H9 (cell line): ENCODE results near the gene CRY1. TPM values are rescaled to one million over a fixed set of nuclear protein-coding genes. Genes with fewer than 3 reads are reported as not detected.

Experiments used
- DNase-seq: peaks from one replicate; pipeline ENCODE4 v3.0.0-alpha.2; 2017
- H2AFZ ChIP-seq: one replicate; pipeline ENCODE4 v1.6.1; 2013; ENCODE audit warnings: mild to moderate bottlenecking, low read length, control low read depth, moderate library complexity
- H2AK5ac ChIP-seq: 2 replicates; pipeline ENCODE4 v1.6.1; 2013; ENCODE audit warnings: low read length, control low read depth, mixed read lengths; ENCODE audit not compliant: insufficient read length
- H2BK120ac ChIP-seq: one replicate; pipeline ENCODE4 v1.6.1; 2013; ENCODE audit warnings: low read depth, mild to moderate bottlenecking, low read length, control low read depth, inconsistent platforms; ENCODE audit not compliant: poor library complexity, severe bottlenecking
- H2BK12ac ChIP-seq: 2 replicates; pipeline ENCODE4 v1.6.1; 2013; ENCODE audit warnings: low read length, control low read depth, mixed read lengths, low read depth; ENCODE audit not compliant: insufficient read length
- H2BK15ac ChIP-seq: 2 replicates; pipeline ENCODE4 v1.6.1; 2013; ENCODE audit warnings: low read depth, low read length, control low read depth
- H2BK20ac ChIP-seq: one replicate; pipeline ENCODE4 v1.6.1; 2013; ENCODE audit warnings: low read depth, mild to moderate bottlenecking, low read length, control low read depth, inconsistent platforms; ENCODE audit not compliant: poor library complexity, severe bottlenecking
- H2BK5ac ChIP-seq: 2 replicates; pipeline ENCODE4 v1.6.1; 2013; ENCODE audit warnings: low read length, control low read depth, mixed read lengths; ENCODE audit not compliant: insufficient read length
- H3K14ac ChIP-seq: 2 replicates; pipeline ENCODE4 v1.6.1; 2013; ENCODE audit warnings: low read length, control low read depth; ENCODE audit not compliant: insufficient read depth
- H3K18ac ChIP-seq: 2 replicates; pipeline ENCODE4 v1.6.1; 2013; ENCODE audit warnings: low read depth, mild to moderate bottlenecking, mixed read lengths, low read length, control low read depth; ENCODE audit not compliant: insufficient read length
- H3K23ac ChIP-seq: 2 replicates; pipeline ENCODE4 v1.6.1; 2013; ENCODE audit warnings: low read length, control low read depth, mixed read lengths, low read depth; ENCODE audit not compliant: insufficient read length
- H3K23me2 ChIP-seq: 2 replicates; pipeline ENCODE4 v1.6.1; 2013; ENCODE audit warnings: low read depth, mild to moderate bottlenecking, mixed read lengths, low read length, control low read depth; ENCODE audit not compliant: insufficient read length, poor library complexity, severe bottlenecking
- H3K27ac ChIP-seq: 2 replicates; pipeline ENCODE4 v1.5.1; 2013; ENCODE audit warnings: low read length, control low read depth, mixed read lengths, low read depth; ENCODE audit not compliant: insufficient read length
- H3K27me3 ChIP-seq: 2 replicates; pipeline ENCODE4 v1.6.1; 2013; ENCODE audit warnings: low read length, control low read depth, inconsistent platforms; ENCODE audit not compliant: insufficient read depth
- H3K4ac ChIP-seq: 2 replicates; pipeline ENCODE4 v1.6.1; 2013; ENCODE audit warnings: low read depth, mild to moderate bottlenecking, control low read depth, inconsistent platforms, low read length, moderate library complexity
- H3K4me1 ChIP-seq: 2 replicates; pipeline ENCODE4 v1.6.1; 2013; ENCODE audit warnings: low read length, control low read depth, inconsistent platforms; ENCODE audit not compliant: insufficient read depth
- H3K4me2 ChIP-seq: 2 replicates; pipeline ENCODE4 v1.6.1; 2013; ENCODE audit warnings: low read length, control low read depth, mixed read lengths; ENCODE audit not compliant: insufficient read length, insufficient read depth
- H3K56ac ChIP-seq: 2 replicates; pipeline ENCODE4 v1.6.1; 2013; ENCODE audit warnings: low read depth, mild to moderate bottlenecking, mixed read lengths, low read length, control low read depth; ENCODE audit not compliant: insufficient read length
- H3K79me1 ChIP-seq: 2 replicates; pipeline ENCODE4 v1.6.1; 2013; ENCODE audit warnings: low read depth, mild to moderate bottlenecking, moderate library complexity, low read length, control low read depth, inconsistent platforms; ENCODE audit not compliant: insufficient read depth, poor library complexity, severe bottlenecking
- H3K79me2 ChIP-seq: 2 replicates; pipeline ENCODE4 v1.6.1; 2013; ENCODE audit warnings: low read length, control low read depth, inconsistent platforms; ENCODE audit not compliant: insufficient read depth
- H3K9ac ChIP-seq: 2 replicates; pipeline ENCODE4 v1.6.1; 2013; ENCODE audit warnings: low read length, control low read depth, mixed read lengths; ENCODE audit not compliant: insufficient read length; ENCODE audit errors: extremely low read depth
- H3K9me3 ChIP-seq: one replicate; pipeline ENCODE4 v1.6.1; 2013; ENCODE audit warnings: low read depth, low read length, inconsistent platforms; ENCODE audit not compliant: control insufficient read depth
- H3T11ph ChIP-seq: one replicate; pipeline ENCODE4 v1.6.1; 2013; ENCODE audit warnings: mild to moderate bottlenecking, low read length, control low read depth, inconsistent platforms
- H4K20me1 ChIP-seq: one replicate; pipeline ENCODE4 v1.6.1; 2013; ENCODE audit not compliant: control insufficient read depth, insufficient read length, insufficient read depth
- H4K5ac ChIP-seq: 2 replicates; pipeline ENCODE4 v1.6.1; 2013; ENCODE audit warnings: low read depth, mild to moderate bottlenecking, mixed read lengths, low read length, control low read depth; ENCODE audit not compliant: insufficient read length
- H4K8ac ChIP-seq: replicated peaks from 2 replicates; pipeline ENCODE4 v1.6.1; 2013; ENCODE audit warnings: low read length, control low read depth, mixed read lengths, low read depth; ENCODE audit not compliant: insufficient read length
- H4K91ac ChIP-seq: 2 replicates; pipeline ENCODE4 v1.6.1; 2013; ENCODE audit warnings: low read depth, mild to moderate bottlenecking, moderate library complexity, mixed read lengths, low read length, control low read depth; ENCODE audit not compliant: insufficient read length
- H3K27ac Mint-ChIP-seq, 3 experiments: 2 replicates in 2 of 3; 3 replicates in 1 of 3; pipeline ENCODE4 v1.8.0; 2020 to 2021; ENCODE audit warnings: mixed read lengths in 3 of 3, mild to moderate bottlenecking in 1 of 3, moderate library complexity in 1 of 3
- H3K27me3 Mint-ChIP-seq: 2 replicates; pipeline ENCODE4 v1.8.0; 2021; ENCODE audit warnings: low read depth, mild to moderate bottlenecking, moderate library complexity, mixed read lengths
- H3K36me3 Mint-ChIP-seq, 3 experiments: 2 replicates in 2 of 3; 3 replicates in 1 of 3; pipeline ENCODE4 v1.8.0; 2020 to 2021; ENCODE audit warnings: low read depth in 3 of 3, mixed read lengths in 3 of 3; ENCODE audit not compliant: insufficient read depth in 1 of 3
- H3K4me1 Mint-ChIP-seq, 2 experiments: 2 replicates each; pipeline ENCODE4 v1.8.0; 2020; ENCODE audit warnings: mixed read lengths in 2 of 2
- H3K4me3 Mint-ChIP-seq, 2 experiments: 2 replicates in 1 of 2; 3 replicates in 1 of 2; pipeline ENCODE4 v1.8.0; 2020 to 2021; ENCODE audit warnings: mild to moderate bottlenecking in 2 of 2, mixed read lengths in 2 of 2, moderate library complexity in 1 of 2
- H3K9me3 Mint-ChIP-seq, 2 experiments: 2 replicates in 1 of 2; 3 replicates in 1 of 2; pipeline ENCODE4 v1.8.0; 2020; ENCODE audit warnings: mild to moderate bottlenecking in 2 of 2, mixed read lengths in 2 of 2, moderate library complexity in 1 of 2
- WGBS: extraction: QIAGEN DNeasy Blood & Tissue Kit; methylation state at CpG from one replicate; pipeline ENCODE4 v1.1.7; 2013; ENCODE audit warnings: missing lambda C conversion rate, low lambda C conversion rate, mixed read lengths; ENCODE audit not compliant: insufficient read length; ENCODE audit errors: extremely low coverage; 5-methylcytosine and 5-hydroxymethylcytosine counted together
- total RNA-seq: library from RNA; stranded (reverse); gene quantifications from 2 replicates; pipeline ENCODE4 v1.2.1, GENCODE V29; 2021
- TF ChIP-seq, protein P1 (sequence below): fragments of 200-600 bp; sonication (generic); conservative IDR thresholded peaks from 3 replicates; pipeline ENCODE4 v1.8.0; 2021; ENCODE audit warnings: antibody characterized with exemption, mild to moderate bottlenecking

The CRY1 gene
- total RNA-seq, 1 experiment from 2014 or later = 23.5 TPM

GRCh38 chr12:106980944-106981343, 112.4 kb downstream of the CRY1 start:
- Histone ChIP-seq H2BK15ac (no peak overlapping the region), H3K79me2 (no peaks in the 10 kb centered on the region), H2BK120ac (no peak overlapping the region), H3K4me1 (no peaks in the 10 kb centered on the region), H3K4ac (no peak overlapping the region), H3K9me3 (no peaks in the 10 kb centered on the region), H3K18ac (no peak overlapping the region), H4K91ac (no peak overlapping the region), H2BK5ac (no peak overlapping the region), H3K79me1 (no peaks in the 10 kb centered on the region), H2AK5ac (no peak overlapping the region), H3K23me2 (no peaks in the 10 kb centered on the region), H3K27ac (no peak overlapping the region), H2BK12ac (no peak overlapping the region), H3K23ac (no peak overlapping the region), H3K27me3 (no peaks in the 10 kb centered on the region), H3K4me2 (no peak overlapping the region), H4K8ac (no peak overlapping the region), H4K20me1 (no peaks in the 10 kb centered on the region), H3T11ph (no peak overlapping the region), H3K14ac (no peak overlapping the region; the same call in 1 of the 2 replicates), H3K56ac (no peak overlapping the region), H4K5ac (no peak overlapping the region), H2AFZ (no peak overlapping the region), H2BK20ac (no peak overlapping the region), H3K9ac (no peak overlapping the region)
- Mint-ChIP-seq H3K9me3 (no peaks in the 10 kb centered on the region; a peak in 1 of 5 replicates), H3K27ac (no peak overlapping the region), H3K27me3 (no peaks in the 10 kb centered on the region), H3K36me3 (peaks cover 13 to 25% (median 21%) of the 10 kb centered on the region in 3 experiments; a peak in 6 of 7 replicates), H3K4me1 (peaks cover under 1 to 5% of the 10 kb centered on the region in 2 experiments), H3K4me3 (no peak overlapping the region)
- TF ChIP-seq, protein P1, sequence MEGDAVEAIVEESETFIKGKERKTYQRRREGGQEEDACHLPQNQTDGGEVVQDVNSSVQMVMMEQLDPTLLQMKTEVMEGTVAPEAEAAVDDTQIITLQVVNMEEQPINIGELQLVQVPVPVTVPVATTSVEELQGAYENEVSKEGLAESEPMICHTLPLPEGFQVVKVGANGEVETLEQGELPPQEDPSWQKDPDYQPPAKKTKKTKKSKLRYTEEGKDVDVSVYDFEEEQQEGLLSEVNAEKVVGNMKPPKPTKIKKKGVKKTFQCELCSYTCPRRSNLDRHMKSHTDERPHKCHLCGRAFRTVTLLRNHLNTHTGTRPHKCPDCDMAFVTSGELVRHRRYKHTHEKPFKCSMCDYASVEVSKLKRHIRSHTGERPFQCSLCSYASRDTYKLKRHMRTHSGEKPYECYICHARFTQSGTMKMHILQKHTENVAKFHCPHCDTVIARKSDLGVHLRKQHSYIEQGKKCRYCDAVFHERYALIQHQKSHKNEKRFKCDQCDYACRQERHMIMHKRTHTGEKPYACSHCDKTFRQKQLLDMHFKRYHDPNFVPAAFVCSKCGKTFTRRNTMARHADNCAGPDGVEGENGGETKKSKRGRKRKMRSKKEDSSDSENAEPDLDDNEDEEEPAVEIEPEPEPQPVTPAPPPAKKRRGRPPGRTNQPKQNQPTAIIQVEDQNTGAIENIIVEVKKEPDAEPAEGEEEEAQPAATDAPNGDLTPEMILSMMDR = no peak
- no CpG with 5 or more reads among the region's 7 CpGs for WGBS
- no peak for DNase-seq
